Liver (tissue), 9 donors: ENCODE measurements around the gene RPL10A. TPM values are rescaled to one million over a fixed set of nuclear protein-coding genes. Genes with fewer than 3 reads are reported as not detected.

ENCODE experiments used
- DNase-seq: peaks from one replicate; pipeline ENCODE4 v3.0.0-alpha.2; 2017; ENCODE audit warnings: low spot score
- H3K27ac ChIP-seq, 2 donors: one replicate each; pipeline ENCODE4 v1.7.0; 2013; ENCODE audit warnings: inconsistent platforms in 2 of 2, low read length in 2 of 2, control low read depth in 1 of 2, low read depth in 1 of 2, mild to moderate bottlenecking in 1 of 2
- H3K27me3 ChIP-seq, 4 donors: one replicate each; pipeline versions ENCODE4 v1.6.1 to v1.7.0; 2013; ENCODE audit warnings: low read length in 3 of 4, inconsistent platforms in 1 of 4, mild to moderate bottlenecking in 1 of 4, moderate library complexity in 1 of 4; ENCODE audit not compliant: control insufficient read depth in 4 of 4, insufficient read depth in 4 of 4
- H3K36me3 ChIP-seq, 4 donors: one replicate each; pipeline versions ENCODE4 v1.6.1 to v1.7.0; 2013; ENCODE audit warnings: low read length in 3 of 4, mild to moderate bottlenecking in 3 of 4, low read depth in 1 of 4, moderate library complexity in 1 of 4; ENCODE audit not compliant: control insufficient read depth in 4 of 4, insufficient read depth in 3 of 4
- H3K4me1 ChIP-seq, 4 donors: one replicate each; pipeline versions ENCODE4 v1.6.1 to v1.7.0; 2013; ENCODE audit warnings: low read length in 3 of 4, mild to moderate bottlenecking in 3 of 4, moderate library complexity in 1 of 4; ENCODE audit not compliant: control insufficient read depth in 4 of 4, insufficient read depth in 4 of 4
- H3K4me3 ChIP-seq, 3 donors: one replicate each; pipeline versions ENCODE4 v1.6.1 to v1.7.0; 2013; ENCODE audit warnings: low read length in 3 of 3, control low read depth in 1 of 3, low read depth in 1 of 3, mild to moderate bottlenecking in 1 of 3
- H3K9ac ChIP-seq, 2 donors: one replicate each; pipeline ENCODE4 v1.7.0; 2013; ENCODE audit warnings: low read length in 2 of 2, mild to moderate bottlenecking in 2 of 2, moderate library complexity in 2 of 2, control low read depth in 1 of 2, low read depth in 1 of 2
- H3K9me3 ChIP-seq, 4 donors: one replicate each; pipeline versions ENCODE4 v1.6.1 to v1.7.0; 2013; ENCODE audit warnings: low read length in 3 of 4; ENCODE audit not compliant: control insufficient read depth in 4 of 4
- ATF3 ChIP-seq: IDR thresholded peaks from 2 replicates; pipeline ENCODE4 v1.6.1; 2016; ENCODE audit warnings: antibody characterized with exemption
- CTCF ChIP-seq: fragments of 150-350 bp; IDR thresholded peaks from 2 replicates; pipeline ENCODE4 v1.5.1; 2017; ENCODE audit warnings: improper control_type of control experiment, low read depth, low read length; ENCODE audit not compliant: missing input control
- EGR1 ChIP-seq, 2 donors: IDR thresholded peaks; 2 replicates each; pipeline ENCODE4 v1.6.1; 2016 to 2018; ENCODE audit warnings: antibody characterized with exemption in 2 of 2, low read depth in 2 of 2
- FOXA1 ChIP-seq: IDR thresholded peaks from 2 replicates; pipeline ENCODE4 v1.6.1; 2016; ENCODE audit warnings: antibody characterized with exemption
- FOXA2 ChIP-seq: IDR thresholded peaks from 2 replicates; pipeline ENCODE4 v1.6.1; 2016; ENCODE audit warnings: antibody characterized with exemption
- GABPA ChIP-seq, 2 donors: IDR thresholded peaks in 1 of 2; conservative IDR thresholded peaks in 1 of 2; 2 replicates each; pipeline ENCODE4 v1.6.1; 2016; ENCODE audit warnings: antibody characterized with exemption in 2 of 2, mild to moderate bottlenecking in 1 of 2, moderate library complexity in 1 of 2
- HNF4A ChIP-seq, 2 donors: conservative IDR thresholded peaks; 2 replicates each; pipeline ENCODE4 v1.6.1; 2016; ENCODE audit warnings: antibody characterized with exemption in 2 of 2, mild to moderate bottlenecking in 2 of 2
- HNF4G ChIP-seq: IDR thresholded peaks from 2 replicates; pipeline ENCODE4 v1.6.1; 2016; ENCODE audit warnings: antibody characterized with exemption
- JUND ChIP-seq, 2 donors: IDR thresholded peaks; 2 replicates each; pipeline ENCODE4 v1.6.1; 2016; ENCODE audit warnings: antibody characterized with exemption in 2 of 2
- MAX ChIP-seq: IDR thresholded peaks from 2 replicates; pipeline ENCODE4 v1.6.1; 2016; ENCODE audit warnings: antibody characterized with exemption
- NR2F2 ChIP-seq: IDR thresholded peaks from 2 replicates; pipeline ENCODE4 v1.6.1; 2016; ENCODE audit warnings: antibody characterized with exemption
- RAD21 ChIP-seq, 2 donors: IDR thresholded peaks; 2 replicates each; pipeline ENCODE4 v1.6.1; 2016; ENCODE audit warnings: antibody characterized with exemption in 2 of 2, mild to moderate bottlenecking in 2 of 2
- REST ChIP-seq: IDR thresholded peaks from 2 replicates; pipeline ENCODE4 v1.6.1; 2016; ENCODE audit warnings: antibody characterized with exemption, mild to moderate bottlenecking
- RXRA ChIP-seq, 2 donors: IDR thresholded peaks; 2 replicates each; pipeline ENCODE4 v1.6.1; 2017 to 2018; ENCODE audit warnings: antibody characterized with exemption in 2 of 2, mild to moderate bottlenecking in 1 of 2
- SP1 ChIP-seq: IDR thresholded peaks from 2 replicates; pipeline ENCODE4 v1.6.1; 2018; ENCODE audit warnings: antibody characterized with exemption, mild to moderate bottlenecking
- TAF1 ChIP-seq: conservative IDR thresholded peaks from 2 replicates; pipeline ENCODE4 v1.6.1; 2016; ENCODE audit warnings: antibody characterized with exemption, mild to moderate bottlenecking
- YY1 ChIP-seq: IDR thresholded peaks from 2 replicates; pipeline ENCODE4 v1.6.1; 2016; ENCODE audit warnings: antibody characterized with exemption, mild to moderate bottlenecking
- ZBTB33 ChIP-seq: IDR thresholded peaks from 2 replicates; pipeline ENCODE4 v1.6.1; 2016; ENCODE audit warnings: antibody characterized with exemption
- WGBS: extraction: QIAGEN DNeasy Blood & Tissue Kit; methylation state at CpG from one replicate; pipeline ENCODE4 v1.1.7; 2013; 5-methylcytosine and 5-hydroxymethylcytosine counted together
- polyA plus RNA-seq, 2 donors: library from polyadenylated mRNA; stranded (reverse) in 1 of 2; unstranded in 1 of 2; fragments of 200-250 nt in 1 of 2; fragments of >200 nt in 1 of 2; fragmentation: Nextera tagmentation in 1 of 2; extraction: Ambion mirVana in 1 of 2; gene quantifications; one replicate each; pipeline versions ENCODE4 v1.2.1 to v1.2.3, GENCODE V29; 2013 to 2015
- total RNA-seq, 2 donors: library from RNA; depleted of rRNA; stranded (reverse); fragments of >200 nt; gene quantifications; one replicate each; pipeline ENCODE4 v1.2.3, GENCODE V29; 2014
- donor health status: healthy.
- donor health status: healthy.
- donor health status: healthy.
- donor health status: healthy.
- donor health status: healthy.

RPL10A gene
- total and polyA plus RNA-seq, 4 donors, result 213 to 1,235 (median 528) TPM

GRCh38 chr6:35439308-35439707 is 28.9 kb upstream of the RPL10A start:
- Histone ChIP-seq H3K9me3 (no peaks in the 10 kb centered on the region), H3K4me3 (no peak overlapping the region), H3K9ac (no peak overlapping the region), H3K27me3 (no peaks in the 10 kb centered on the region), H3K27ac (no peak overlapping the region), H3K36me3 (no peaks in the 10 kb centered on the region), H3K4me1 (peaks cover 4 to 7% (median 6%) of the 10 kb centered on the region in 4 donors)
- TF ChIP-seq ATF3 (no peak), HNF4A (conservative IDR thresholded peaks at IDR 0.05) (no peak), MAX (no peak), SP1 (no peak), YY1 (no peak)
- no peak for DNase-seq
- 64% methylated on average over 3 of the region's 3 CpGs for WGBS

GRCh38 chr6:35441205-35441604 is 27.0 kb upstream of the RPL10A start:
- no peaks in the 10 kb centered on the region for H3K27me3 ChIP-seq
- WGBS, result 97% methylated on average over 3 of the region's 3 CpGs
- no peaks in the 10 kb centered on the region for H3K9me3 ChIP-seq
- no peaks in the 10 kb centered on the region for H3K4me1 ChIP-seq
- no peaks in the 10 kb centered on the region for H3K36me3 ChIP-seq
- no peak overlapping the region for H3K4me3 ChIP-seq
- no peak overlapping the region for H3K9ac ChIP-seq
- no peak overlapping the region for H3K27ac ChIP-seq
- no peak for DNase-seq
- no peak for TF ChIP-seq EGR1 (IDR thresholded peaks at IDR 0.05; ENCODE audit: low read depth in 2 of 2)
- no peak for TF ChIP-seq YY1
- TF ChIP-seq REST, result no peak
- TF ChIP-seq JUND (IDR thresholded peaks at IDR 0.05), result no peak
- TF ChIP-seq RAD21 (IDR thresholded peaks at IDR 0.05), result no peak
- TF ChIP-seq SP1, result no peak
- no peak for TF ChIP-seq NR2F2
- no peak for TF ChIP-seq RXRA (IDR thresholded peaks at IDR 0.05)
- TF ChIP-seq ZBTB33, result no peak
- TF ChIP-seq TAF1, result no peak
- TF ChIP-seq FOXA2, result no peak
- no peak for TF ChIP-seq HNF4A (conservative IDR thresholded peaks at IDR 0.05)
- TF ChIP-seq CTCF, result no peak
- TF ChIP-seq MAX, result no peak
- TF ChIP-seq GABPA (IDR thresholded peaks at IDR 0.05 in 1 of 2, conservative IDR thresholded peaks at IDR 0.05 in 1 of 2), result no peak
- no peak for TF ChIP-seq ATF3
- no peak for TF ChIP-seq HNF4G
- TF ChIP-seq FOXA1, result no peak
